HG03066 (cell line): ENCODE measurements around the gene PTPN2.
"Not testable (repeated sequence)": the region's sequence is repeated elsewhere in the genome, so short reads cannot be mapped to it uniquely, and the experiment has no call there.

Experiments
- ATAC-seq: cut with Tn5 transposase; IDR thresholded peaks from one replicate; pipeline ENCODE4 v1.9.1; 2021; ENCODE audit warnings: low read depth; ENCODE audit not compliant: unreplicated experiment

The PTPN2 gene

DNA sequence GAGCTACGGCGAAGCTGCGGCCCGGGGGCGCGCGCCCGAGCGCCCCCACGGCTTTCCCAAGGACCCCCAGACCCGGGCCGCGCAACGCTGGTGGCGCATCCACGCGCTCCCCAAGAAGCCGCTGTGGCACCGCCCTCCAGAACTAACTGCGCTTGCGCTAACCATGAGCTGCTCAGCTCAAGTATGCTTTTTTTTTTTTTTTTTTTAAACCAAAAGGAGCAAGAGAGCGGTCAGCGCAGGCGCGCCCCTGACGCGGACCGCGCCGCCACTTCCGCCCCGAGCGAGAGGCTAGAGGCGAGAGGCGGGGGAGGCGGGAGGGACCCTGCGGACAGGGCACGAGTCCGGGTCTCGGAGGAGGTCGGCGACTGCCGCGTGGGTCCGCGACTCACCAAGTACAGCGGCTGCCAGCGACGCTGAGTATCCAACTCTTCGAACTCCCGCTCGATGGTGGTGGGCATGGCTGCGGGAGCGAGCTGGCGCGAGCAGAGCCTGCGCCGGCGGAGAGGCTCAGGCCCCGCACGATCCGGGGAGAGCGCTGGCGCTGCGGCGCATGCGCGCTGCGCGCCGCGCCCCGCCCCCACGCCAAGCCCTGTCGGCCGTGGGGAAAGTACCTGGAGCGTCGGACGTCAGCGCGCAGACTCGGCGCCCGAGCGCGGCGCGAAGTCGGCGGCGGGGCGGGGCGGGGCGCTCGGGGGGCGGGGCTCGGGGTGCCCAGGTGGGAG lies at the start of gene PTPN2:
TSS of gene PTPN2 (minus strand) at position 554 of the 722 bp plus-strand sequence. CDS start at position 458, 96 bp downstream.
- ATAC-seq, result peak; percentile 68

DNA sequence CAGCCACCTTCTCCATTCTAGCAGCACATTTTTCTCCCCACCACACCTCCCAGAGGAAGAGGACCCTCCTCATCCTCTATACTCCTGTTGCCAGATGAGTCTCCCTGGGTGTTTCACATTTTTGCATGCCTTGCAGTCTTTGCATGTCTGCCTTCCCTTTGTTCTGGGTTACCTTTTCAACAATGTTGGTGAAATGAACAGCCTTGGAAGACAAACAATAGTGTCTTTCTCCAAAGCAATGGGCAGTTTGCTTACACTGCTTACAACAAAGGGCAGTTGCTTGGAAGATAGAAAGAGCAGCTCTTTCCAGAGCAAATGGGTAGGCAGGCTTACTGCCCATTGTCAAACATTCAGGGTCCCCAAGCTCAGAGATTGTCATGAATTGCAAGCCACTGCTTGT lies 49.3 kb upstream of the PTPN2 start:
- no peak for ATAC-seq

DNA sequence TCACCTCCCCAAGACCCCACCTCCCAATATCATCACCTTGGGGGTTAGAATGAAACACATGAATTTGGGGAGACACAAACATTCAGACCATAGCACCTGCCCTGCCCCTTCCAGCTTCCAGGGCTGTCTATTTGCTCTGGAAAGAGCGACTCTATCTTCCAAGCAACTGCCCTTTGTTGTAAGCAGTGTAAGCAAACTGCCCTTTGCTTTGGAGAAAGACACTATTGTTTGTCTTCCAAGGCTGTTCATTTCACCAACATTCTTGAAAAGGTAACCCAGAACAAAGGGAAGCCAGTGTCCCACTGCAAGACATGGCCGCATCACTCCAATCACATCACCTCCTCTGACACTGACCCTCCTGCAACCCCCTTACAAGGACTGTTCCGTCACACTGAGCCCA lies 46.9 kb upstream of the PTPN2 start:
- no peak for ATAC-seq

DNA sequence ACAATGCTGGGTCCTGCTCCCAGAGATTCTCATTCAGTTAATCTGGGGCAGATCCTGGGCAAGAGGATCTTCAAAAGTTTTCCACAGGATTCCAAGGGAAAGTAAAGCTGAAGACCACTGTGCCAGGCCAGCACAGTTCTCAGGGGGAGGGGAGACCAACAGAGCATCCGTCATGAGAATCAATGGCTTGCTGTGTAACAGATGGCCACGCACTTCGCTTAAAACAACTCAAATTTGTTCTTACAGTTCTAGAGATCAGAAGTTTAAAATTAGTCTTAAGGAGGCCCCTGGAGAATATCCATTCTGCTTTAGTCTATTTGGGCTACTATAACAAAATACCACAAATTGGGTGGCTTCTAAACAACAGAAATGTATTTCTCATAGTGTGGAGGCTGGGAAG lies 46.3 kb upstream of the PTPN2 start:
- no peak for ATAC-seq

DNA sequence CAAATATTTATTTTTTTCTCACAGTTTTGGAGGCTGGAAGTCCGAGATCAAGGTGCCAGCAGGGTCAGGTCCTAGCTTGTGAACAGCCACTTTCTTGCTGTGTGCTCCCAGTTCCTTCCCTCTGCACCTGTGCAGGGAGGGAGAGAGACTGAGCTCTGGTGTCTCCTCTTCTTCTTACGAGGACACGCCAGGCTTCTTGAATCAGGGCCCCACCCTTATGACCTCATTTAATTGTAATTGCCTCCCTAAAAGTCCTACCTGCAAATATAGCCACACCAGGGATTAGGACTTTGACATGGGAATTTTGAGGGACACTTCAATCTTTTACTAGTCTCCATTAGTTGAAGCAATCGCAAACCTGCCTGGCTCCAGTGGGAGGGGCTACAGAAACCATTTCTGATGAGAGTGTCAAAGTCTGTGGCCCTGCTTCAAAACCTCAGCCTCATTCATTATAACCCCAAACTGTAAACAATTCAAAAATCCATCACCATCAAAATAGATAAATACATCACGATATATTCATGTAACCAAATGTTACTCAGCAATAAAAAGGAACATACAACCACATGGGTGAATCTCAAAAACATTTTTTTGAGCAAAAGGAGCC lies 45.5 kb upstream of the PTPN2 start:
- ATAC-seq, result no peak

DNA sequence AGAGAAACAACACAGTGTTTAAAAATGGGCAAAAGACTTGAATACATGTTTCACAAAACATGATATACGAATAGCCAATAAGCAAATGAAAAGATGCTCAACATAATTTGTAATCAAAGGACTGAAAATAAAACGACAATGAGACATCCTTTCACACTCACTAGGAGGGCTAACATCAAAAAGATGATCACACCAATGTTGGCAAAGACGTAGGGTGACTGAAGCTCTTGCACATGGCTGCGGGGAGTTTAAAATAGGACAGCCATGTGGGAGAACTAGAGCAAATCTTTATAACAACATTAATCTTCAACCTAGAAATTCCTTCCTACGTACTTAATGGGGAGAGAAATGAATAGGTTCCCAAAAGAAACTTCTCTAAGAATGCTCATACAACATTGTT lies 44.6 kb upstream of the PTPN2 start:
- no peak for ATAC-seq

DNA sequence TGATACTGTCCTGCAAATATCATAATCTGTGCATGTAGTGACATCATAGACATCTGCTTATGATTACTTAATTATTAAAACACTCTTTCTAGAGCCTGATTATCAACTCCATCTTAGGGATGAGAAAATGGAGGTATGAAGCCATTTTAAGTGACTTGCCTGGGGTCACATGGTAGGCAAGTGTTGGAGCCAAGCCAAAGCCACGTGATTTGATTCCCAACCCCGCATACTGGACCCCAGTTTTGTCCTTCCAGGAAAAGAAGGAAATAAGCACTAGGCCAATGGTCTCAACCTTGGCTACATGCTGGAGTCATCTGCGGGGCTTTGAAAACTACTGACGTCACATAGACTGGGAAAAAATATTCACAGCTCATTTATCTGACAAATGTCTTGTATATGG lies 44.2 kb upstream of the PTPN2 start:
- no peak for ATAC-seq

DNA sequence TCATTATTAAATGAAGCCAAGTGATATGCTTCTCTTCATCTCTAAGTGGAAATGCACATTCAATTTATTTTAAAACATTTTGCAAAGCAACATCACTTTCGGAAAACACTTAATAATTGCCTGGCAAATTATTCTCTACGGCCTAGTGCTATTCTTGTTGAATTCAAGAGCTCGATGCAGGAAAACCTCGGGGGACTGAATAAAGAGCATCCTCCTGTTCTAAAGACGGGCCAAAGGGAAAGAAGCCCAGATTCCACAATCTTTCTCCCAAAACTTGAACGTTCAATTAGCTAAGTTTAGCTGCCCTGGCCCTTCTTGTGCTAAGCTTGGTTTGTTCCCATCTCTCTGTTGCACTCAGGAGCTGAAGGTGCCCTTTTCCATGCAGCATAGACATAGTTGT lies 40.6 kb upstream of the PTPN2 start:
- ATAC-seq, result no peak

DNA sequence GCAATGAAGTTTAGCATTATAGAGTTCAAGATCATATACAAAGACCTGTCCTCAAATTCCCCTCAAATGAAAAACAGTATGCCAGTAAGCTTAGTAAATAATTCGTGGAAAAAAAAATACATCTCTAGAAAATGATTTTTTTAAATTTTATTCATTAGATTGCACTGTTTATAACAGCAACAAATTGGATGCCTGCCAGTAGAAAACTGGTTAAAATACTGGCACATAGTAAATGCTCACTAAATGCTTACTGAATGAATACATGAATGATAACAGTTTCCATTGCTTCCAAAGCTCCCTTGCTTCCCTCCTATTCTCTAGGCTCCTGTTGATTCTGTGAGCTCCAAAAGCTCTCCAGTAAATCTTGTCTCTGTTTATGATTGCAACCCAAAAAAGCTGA lies 38.2 kb upstream of the PTPN2 start:
- no peak for ATAC-seq

DNA sequence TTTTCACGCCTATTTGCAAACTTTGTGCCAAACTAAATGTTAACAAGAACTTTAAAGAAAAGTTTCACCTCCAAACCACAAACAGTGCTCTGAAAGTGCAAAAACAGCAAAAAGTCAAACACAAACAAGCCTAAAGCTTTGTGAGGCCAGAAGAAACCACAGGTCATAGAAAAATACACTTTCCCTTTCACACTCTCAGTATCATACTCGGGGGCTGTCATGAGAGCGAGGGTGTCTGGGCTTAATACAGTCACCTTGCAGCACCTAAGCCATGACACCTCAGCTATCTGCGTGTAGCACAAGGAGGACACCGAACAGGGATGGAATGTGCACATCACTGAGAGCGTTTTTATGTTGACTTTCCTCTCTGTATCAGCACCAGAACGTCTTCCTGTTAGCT lies 37.1 kb upstream of the PTPN2 start:
- peak; percentile 73 for ATAC-seq

DNA sequence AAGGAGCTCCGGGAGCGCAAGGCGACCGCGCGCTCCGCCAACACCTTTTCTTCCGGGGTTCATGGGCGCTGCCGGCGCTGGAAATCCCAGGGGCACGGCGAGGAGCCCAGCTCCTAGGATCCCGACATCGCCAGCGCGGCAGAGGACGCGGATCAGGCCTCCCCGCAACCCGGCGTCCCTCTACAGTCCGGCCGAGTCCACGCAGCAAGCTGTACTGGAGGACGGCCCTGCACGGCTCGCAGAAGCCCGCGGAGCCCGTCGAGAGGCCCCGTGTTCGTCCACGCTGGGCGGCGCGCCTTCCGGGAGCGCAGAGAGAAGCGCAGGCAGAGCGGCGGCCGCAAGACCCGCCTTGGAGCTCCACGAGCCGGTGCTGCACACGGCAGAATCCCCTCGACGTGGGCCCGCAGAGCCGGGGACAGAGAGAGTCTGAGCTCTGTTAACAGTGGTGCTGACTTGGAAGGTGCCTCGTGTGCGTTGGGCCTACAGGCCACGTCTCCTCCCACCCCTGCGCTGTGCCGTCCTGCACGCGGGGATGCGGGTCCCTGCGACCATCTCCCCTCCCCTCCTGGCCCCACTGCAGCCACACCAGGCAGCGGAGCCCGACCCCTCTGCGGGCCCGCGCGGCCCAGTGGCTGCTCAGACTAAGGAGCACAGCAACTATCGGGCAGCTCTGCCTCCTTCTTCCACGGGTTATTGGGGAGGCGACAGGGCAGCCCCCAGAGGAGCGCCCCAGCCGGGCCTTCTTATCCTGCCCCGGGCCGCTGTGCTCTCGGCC lies 28.1 kb upstream of the PTPN2 start:
- no peak for ATAC-seq

DNA sequence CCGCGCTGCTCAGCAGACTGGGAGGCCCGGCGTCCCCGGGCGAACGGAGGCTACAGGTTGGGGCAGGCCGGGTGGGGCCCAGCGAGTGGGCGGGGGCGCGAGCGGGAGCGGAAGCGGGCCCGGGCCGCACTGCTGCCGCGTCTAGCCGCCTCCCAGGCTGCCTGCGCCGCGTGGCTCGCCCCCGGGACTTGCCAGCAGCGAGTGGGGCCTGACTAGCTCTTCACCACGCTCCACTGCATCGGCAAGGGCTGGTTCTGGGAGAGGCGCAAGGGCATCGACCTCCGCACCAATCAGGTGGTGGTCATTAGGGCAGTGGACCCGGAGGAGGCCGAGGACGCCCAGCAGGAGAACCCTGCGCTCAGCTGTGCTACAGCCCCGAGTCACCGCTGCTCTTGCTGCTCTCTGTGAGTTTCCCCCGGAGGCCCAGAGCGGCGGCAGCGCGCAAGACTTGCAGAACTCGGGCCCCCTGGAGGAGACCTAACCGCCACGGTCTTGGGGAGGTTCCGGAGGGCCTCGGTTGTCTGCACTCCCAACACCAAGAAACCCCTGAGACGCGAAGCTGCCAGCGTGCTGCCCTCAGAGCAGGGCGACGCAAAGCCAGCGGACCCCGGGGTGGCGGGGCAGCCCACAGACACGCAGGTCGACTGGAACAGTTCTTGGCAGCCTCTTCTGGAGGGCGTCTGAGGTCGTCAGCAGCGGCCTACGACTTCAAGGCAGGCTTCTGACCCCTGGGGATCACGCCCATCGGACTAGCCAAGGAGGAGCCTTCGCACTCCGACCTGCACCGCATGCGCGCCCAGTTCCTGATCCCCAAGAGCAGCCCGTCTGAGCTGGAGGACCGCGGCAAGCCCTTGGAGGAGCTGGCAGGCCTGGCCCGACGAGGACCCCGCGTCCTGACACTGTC lies 27.2 kb upstream of the PTPN2 start:
- no peak for ATAC-seq

DNA sequence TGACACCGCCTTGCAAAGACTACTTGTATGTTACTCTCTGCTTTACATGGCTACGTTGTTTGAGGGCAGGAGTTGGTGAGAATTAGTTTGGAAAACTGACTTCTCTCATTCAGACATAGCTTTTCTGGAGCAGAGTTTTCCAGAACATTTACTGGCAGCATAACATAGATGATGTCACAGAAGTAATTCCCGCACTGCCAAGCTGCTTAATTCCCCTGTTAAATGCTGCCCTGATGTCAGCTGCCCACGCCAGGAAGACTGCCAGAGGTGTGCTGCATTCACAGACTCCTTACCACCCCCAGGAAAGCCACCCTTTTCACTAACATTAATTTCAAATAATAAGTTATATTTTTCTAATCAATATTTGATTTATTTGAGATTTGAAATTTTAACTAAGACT lies 24.7 kb upstream of the PTPN2 start:
- no peak for ATAC-seq

DNA sequence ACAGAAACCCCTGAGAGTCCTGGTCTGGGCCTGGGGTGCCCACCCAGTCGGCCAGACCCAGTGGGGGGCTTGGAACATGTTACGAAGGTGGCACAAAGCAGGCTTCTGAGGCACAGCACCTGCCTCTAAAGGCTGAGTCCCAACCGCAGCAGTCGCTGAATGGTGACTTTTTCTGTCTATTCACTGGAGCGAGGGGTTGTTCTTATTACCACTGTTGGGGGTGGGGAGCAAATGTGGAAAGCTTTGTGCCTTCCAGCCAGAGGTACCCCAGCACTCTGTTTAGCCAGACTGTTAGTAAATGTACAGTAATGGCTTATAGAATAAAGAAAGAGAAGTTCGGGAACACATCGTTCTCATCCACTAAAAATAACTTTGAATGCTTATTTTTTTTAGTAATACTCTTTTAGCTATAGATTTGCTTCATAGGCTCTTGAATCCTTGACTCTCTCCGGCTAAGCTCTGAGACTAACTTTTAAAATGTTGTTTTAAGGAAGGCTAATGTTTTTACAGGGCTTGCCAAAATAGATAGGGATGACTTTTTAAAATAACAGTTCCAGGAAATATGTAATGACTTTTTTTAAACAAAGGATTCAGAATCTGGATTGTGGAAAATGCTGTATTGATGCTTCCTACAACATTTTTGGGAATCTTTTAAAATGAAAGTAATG lies 23.4 kb upstream of the PTPN2 start:
- ATAC-seq, result no peak

DNA sequence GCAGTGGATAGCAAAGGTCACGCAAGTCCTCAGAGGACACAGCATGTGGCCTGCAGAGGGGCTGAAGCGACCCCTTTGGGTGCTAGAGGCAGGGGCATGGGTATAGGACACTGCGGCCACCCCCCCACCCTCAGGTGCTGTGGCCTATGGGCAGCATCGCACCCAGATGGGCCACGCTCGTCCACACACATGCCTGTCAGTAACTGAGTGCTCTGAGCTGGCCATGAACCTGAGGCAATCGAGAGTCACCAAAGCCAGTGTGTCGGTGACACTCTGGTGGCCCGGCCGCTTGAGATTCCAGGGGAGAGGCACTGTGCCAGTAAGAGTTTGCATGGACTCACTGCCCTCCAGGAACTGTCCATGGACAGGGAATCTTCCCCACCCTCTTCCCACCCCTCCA lies 22.7 kb upstream of the PTPN2 start:
- no peak for ATAC-seq

DNA sequence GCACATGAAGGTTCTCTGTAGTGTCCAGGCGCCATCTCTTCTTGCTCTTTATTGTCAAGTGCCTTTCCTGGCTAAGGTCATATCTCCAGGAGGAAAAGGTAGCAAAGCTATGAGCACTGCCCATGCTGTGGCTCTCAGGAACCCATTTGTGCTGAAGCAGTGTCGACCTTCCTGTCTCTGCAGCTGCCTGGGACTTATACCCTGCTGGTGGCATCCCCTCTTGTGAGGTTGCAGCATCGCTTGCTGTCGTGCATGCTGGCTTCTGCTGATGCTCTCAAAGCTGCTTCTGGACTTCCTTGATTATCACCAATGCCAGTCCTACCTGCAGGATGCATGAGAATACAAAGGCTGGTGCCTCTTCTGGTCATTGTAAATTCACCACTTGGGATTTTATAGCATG lies 22.1 kb upstream of the PTPN2 start:
- ATAC-seq, result no peak

DNA sequence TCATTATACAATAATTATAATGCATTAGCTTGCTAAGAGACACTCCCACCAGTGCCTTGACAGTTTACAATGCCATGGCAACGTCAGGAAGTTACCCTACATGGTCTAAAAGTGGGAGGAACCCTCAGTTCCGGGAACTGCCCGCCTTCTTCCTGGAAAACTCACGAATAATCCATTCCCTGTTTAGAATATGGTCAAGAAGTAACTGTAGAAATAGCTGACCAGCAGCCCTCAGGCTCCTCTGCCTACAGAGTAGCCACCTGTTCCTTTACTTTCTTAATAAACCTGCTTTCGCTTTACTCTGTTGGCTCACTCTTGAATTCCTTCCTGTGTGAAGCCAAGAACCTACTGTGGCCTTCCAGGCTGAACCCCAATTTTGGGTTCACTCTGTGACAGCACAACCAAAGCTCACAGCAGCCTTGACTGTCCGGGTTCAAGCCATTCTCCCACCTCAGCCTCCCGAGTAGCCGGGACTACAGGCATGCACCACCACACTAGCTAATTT lies 20.0 kb upstream of the PTPN2 start:
- no peak for ATAC-seq

DNA sequence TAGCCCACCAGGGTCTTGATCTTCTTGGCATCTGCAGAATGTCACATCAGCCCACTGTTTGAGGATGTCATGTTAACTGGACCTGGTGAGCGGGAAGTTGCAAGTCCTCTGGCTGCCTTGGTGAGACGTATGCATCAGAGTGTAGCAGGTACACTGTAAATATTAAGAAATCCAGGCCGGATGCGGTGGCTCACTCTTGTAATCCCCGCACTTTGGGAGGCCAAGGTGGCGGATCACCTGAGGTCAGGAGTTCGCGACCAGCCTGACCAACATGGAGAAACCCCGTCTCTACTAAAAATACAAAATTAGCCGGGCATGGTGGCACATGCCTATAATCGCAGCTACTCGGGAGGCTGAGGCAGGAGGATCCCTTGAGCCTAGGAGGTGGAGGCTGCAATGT lies 17.2 kb upstream of the PTPN2 start:
- ATAC-seq, result not testable (repeated sequence)

DNA sequence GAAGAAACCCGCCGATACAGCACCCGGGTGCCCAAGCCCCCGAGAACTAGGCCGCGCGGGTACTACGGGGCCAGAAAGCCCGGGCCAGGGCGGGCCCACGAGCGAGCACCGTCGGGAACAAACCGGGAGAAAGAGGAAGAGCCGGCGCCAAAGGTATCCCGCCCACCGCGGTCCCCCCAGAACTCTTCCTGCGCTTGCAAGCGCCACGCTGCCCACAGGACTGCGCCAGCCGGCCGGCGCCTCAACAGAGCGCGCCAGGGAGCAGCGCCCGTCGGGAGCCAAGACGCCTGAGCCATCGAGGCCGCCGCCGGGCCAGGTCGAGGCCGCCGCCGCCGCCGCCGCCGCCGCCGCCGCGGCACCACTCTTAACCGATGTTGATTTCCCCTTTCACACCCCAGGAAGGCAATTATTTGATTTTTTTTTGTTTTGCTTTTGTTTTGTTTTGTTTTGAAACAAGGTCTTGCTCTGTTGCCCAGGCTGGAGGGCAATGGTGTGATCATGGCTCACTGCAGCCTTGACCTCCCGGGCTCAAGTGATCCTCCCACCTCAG lies 12.8 kb upstream of the PTPN2 start:
- not testable (repeated sequence) for ATAC-seq

DNA sequence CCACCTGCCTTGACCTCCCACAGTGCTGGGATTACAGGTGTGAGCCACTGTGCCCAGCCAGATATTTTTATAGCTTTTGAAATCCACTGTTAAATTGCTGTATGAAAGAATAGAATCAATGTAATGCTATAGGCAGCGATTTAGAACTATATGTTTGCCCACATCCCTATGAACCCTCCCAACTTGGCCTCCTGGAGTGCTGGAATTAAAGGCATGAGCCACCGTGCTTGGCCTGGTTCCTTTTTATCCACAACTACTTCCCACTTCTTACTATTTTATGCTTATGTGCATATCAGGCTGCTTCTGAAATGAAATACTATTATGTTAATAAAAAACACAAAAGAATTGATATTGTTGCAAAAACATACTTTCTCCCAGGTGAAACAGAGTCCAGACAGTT lies 11.6 kb upstream of the PTPN2 start:
- ATAC-seq, result no peak
